Measurements from ENCODE around the gene KIF5C. TPM values are rescaled to one million over a fixed set of nuclear protein-coding genes. Genes with fewer than 3 reads are reported as not detected.
A peak's percentile ranks its signal among the peaks of the same experiment; 100 is the strongest.

The KIF5C gene
- total RNA-seq, 1 donor from 2014 or later: 26.8 TPM

DNA sequence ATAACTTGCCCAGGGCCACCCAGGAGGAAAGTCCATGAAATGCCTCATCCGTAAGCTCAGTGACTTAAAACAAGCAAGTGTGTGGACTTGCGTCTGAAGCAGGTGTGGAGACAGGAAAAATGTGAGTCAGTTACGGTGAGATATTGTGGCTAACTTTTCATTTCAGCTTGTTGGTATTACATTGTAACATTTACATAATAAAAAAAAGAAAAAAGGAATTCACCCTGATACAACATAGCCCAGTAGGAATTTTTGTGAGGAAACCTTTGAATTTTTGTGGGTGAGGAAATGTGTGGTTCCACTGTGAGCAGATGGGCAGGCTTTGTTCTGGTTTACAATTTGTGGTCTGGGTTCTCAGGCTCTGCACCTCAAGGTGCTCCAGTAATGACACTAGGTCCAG lies 129.8 kb downstream of the KIF5C start:
- peaks cover 8% of the 10 kb centered on the region for H3K9me3 Mint-ChIP-seq (ENCODE audit: low read depth)
- no peak overlapping the region for H3K4me3 Mint-ChIP-seq (ENCODE audit: low read depth)
- no peak for DNase-seq (ENCODE audit: low spot score, unreplicated experiment)
- peaks cover 32% of the 10 kb centered on the region for H3K36me3 Mint-ChIP-seq (ENCODE audit: insufficient read depth)
- TF ChIP-seq, protein P1, sequence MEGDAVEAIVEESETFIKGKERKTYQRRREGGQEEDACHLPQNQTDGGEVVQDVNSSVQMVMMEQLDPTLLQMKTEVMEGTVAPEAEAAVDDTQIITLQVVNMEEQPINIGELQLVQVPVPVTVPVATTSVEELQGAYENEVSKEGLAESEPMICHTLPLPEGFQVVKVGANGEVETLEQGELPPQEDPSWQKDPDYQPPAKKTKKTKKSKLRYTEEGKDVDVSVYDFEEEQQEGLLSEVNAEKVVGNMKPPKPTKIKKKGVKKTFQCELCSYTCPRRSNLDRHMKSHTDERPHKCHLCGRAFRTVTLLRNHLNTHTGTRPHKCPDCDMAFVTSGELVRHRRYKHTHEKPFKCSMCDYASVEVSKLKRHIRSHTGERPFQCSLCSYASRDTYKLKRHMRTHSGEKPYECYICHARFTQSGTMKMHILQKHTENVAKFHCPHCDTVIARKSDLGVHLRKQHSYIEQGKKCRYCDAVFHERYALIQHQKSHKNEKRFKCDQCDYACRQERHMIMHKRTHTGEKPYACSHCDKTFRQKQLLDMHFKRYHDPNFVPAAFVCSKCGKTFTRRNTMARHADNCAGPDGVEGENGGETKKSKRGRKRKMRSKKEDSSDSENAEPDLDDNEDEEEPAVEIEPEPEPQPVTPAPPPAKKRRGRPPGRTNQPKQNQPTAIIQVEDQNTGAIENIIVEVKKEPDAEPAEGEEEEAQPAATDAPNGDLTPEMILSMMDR (IDR thresholded peaks at IDR 0.05; ENCODE audit: unreplicated experiment): no peak
- no peaks in the 10 kb centered on the region for H3K27me3 Mint-ChIP-seq
- H3K4me1 Mint-ChIP-seq (ENCODE audit: low read depth): peaks cover 25% of the 10 kb centered on the region
- peak overlapping the region; percentile 57 for H3K27ac Mint-ChIP-seq

- Mint-ChIP-seq H3K4me3 (ENCODE audit: low read depth) (no peak overlapping the region), H3K9me3 (ENCODE audit: low read depth) (peaks cover 8% of the 10 kb centered on the region), H3K27me3 (no peaks in the 10 kb centered on the region), H3K27ac (peak overlapping the region; percentile 36), H3K4me1 (ENCODE audit: low read depth) (peaks cover 24% of the 10 kb centered on the region), H3K36me3 (ENCODE audit: insufficient read depth) (peaks cover 35% of the 10 kb centered on the region)
- no peak for DNase-seq (ENCODE audit: low spot score, unreplicated experiment)
- TF ChIP-seq, protein P1 (IDR thresholded peaks at IDR 0.05; ENCODE audit: unreplicated experiment): no peak
Observed at GRCh38 chr2:149005471-149006077, 130.5 kb downstream of the KIF5C start.

DNA sequence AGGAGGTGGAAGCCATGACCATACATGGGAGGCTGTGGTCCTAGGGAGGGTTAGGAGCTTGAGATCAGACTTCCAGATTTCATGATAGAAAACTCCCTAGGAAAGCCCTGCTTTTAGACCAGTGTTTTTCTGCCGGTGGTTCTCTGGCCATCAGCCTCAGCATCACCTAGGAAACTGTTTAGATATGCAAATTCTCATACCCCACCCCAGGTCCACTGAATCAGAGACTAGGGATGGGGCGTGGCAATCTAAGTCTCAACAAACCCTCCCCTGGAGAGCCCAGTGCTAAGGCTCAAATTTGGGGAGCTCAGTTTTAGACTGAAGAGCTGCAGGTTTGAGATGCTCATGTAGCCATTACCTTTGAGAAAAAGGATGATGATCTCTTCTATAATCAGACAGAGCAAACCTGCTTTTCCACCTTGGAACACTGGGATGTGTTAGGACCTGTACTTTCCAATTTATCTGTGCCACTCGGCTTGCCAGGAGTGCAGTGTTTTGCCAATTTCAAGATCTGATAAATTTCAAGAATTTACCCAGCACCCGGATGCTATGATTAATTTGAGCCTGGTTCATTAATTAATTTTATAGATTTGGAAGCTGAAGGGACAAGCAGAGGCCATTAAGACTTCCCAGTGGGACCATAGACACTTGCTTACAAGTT lies 132.0 kb downstream of the KIF5C start:
- DNase-seq (ENCODE audit: low spot score, unreplicated experiment): no peak
- Mint-ChIP-seq H3K36me3 (ENCODE audit: insufficient read depth) (peaks cover 30% of the 10 kb centered on the region), H3K27ac (no peak overlapping the region), H3K9me3 (ENCODE audit: low read depth) (peaks cover 8% of the 10 kb centered on the region), H3K27me3 (no peaks in the 10 kb centered on the region), H3K4me3 (ENCODE audit: low read depth) (no peak overlapping the region), H3K4me1 (ENCODE audit: low read depth) (peaks cover 24% of the 10 kb centered on the region)
- TF ChIP-seq, protein P1 (IDR thresholded peaks at IDR 0.05; ENCODE audit: unreplicated experiment): no peak

DNA sequence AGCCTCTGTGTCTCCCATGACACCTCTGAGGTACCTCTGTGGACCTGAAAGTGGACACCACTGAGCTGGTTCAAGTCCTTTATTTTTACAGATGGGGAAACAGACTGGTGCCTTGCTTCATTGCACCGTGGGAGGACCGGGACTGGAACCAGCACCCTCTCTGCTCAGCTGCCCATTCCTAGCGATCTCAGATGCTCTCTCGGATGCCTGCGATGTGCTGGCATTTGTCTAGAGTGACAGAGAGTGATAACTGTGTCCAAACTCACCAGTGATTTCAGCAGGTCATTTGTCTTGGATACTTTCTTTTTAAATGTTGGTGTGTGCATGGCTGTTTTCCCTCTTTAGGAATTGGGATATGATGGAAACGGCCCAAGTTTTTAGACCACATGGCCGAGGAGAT lies 133.4 kb downstream of the KIF5C start:
- Mint-ChIP-seq H3K27me3 (no peaks in the 10 kb centered on the region), H3K36me3 (ENCODE audit: insufficient read depth) (peaks cover 19% of the 10 kb centered on the region)

More for the DNA sequence above, 133.4 kb downstream of the KIF5C start:
- Mint-ChIP-seq H3K27ac (no peak overlapping the region), H3K9me3 (ENCODE audit: low read depth) (no peaks in the 10 kb centered on the region), H3K4me3 (ENCODE audit: low read depth) (no peak overlapping the region), H3K4me1 (ENCODE audit: low read depth) (peaks cover 24% of the 10 kb centered on the region)
- TF ChIP-seq, protein P1 (IDR thresholded peaks at IDR 0.05; ENCODE audit: unreplicated experiment): no peak
- DNase-seq (ENCODE audit: low spot score, unreplicated experiment): no peak

Measured in progenitor cell of endocrine pancreas (in vitro differentiated cells).